Type B pancreatic cell (in vitro differentiated cells): ENCODE data around the gene PLA2G2D. TPM values are rescaled to one million over a fixed set of nuclear protein-coding genes. Genes with fewer than 3 reads are reported as not detected.

ENCODE experiments used
- DNase-seq: peaks from one replicate; pipeline ENCODE4 v3.0.0; 2021; ENCODE audit warnings: mixed read lengths; ENCODE audit not compliant: unreplicated experiment; ENCODE audit errors: extremely low spot score
- H3K27ac Mint-ChIP-seq: 2 replicates; pipeline ENCODE4 v1.8.0; 2021; ENCODE audit warnings: mild to moderate bottlenecking, mixed read lengths
- H3K27me3 Mint-ChIP-seq: 2 replicates; pipeline ENCODE4 v1.8.0; 2021; ENCODE audit warnings: mixed read lengths
- H3K36me3 Mint-ChIP-seq: 2 replicates; pipeline ENCODE4 v1.8.0; 2021; ENCODE audit warnings: mixed read lengths
- H3K4me1 Mint-ChIP-seq: one replicate; pipeline ENCODE4 v1.8.0; 2021; ENCODE audit warnings: mixed read lengths; ENCODE audit not compliant: unreplicated experiment
- H3K4me3 Mint-ChIP-seq: 2 replicates; pipeline ENCODE4 v1.8.0; 2021; ENCODE audit warnings: mild to moderate bottlenecking, mixed read lengths
- H3K9me3 Mint-ChIP-seq: 2 replicates; pipeline ENCODE4 v1.8.0; 2021; ENCODE audit warnings: mixed read lengths
- total RNA-seq: library from RNA; stranded (reverse); gene quantifications from 2 replicates; pipeline ENCODE4 v1.2.1, GENCODE V29; 2021; ENCODE audit warnings: low replicate concordance
- TF ChIP-seq, protein P1 (sequence below): fragments of 200-600 bp; sonication (generic); conservative IDR thresholded peaks from 2 replicates; pipeline ENCODE4 v1.5.0; 2021; ENCODE audit warnings: antibody characterized with exemption, mild to moderate bottlenecking

The PLA2G2D gene
- total RNA-seq, 1 donor from 2014 or later, result not detected

DNA sequence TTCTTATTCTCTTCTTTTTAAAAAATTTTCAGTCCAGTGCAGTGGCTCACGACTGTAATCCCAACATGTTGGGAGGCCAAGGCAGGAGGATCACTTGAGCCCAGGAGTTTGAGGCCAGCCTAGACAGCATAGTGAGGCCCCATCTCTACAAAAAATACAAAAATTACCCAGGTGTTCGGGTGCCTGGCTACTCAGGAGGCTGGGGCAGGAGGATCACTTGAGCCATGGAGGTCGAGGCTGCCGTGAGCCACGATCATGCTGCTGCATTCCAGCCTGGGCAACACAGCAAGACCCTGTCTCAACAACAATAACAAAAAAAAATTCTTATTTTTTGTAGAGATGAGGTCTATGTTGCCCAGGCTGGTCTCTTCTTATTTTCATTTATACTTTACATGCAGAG, 7.9 kb downstream of the PLA2G2D start:
- no peak overlapping the region for H3K27ac Mint-ChIP-seq
- no peaks in the 10 kb centered on the region for H3K4me1 Mint-ChIP-seq
- H3K4me3 Mint-ChIP-seq, result no peak overlapping the region
- no peaks in the 10 kb centered on the region for H3K9me3 Mint-ChIP-seq
- TF ChIP-seq, protein P1, sequence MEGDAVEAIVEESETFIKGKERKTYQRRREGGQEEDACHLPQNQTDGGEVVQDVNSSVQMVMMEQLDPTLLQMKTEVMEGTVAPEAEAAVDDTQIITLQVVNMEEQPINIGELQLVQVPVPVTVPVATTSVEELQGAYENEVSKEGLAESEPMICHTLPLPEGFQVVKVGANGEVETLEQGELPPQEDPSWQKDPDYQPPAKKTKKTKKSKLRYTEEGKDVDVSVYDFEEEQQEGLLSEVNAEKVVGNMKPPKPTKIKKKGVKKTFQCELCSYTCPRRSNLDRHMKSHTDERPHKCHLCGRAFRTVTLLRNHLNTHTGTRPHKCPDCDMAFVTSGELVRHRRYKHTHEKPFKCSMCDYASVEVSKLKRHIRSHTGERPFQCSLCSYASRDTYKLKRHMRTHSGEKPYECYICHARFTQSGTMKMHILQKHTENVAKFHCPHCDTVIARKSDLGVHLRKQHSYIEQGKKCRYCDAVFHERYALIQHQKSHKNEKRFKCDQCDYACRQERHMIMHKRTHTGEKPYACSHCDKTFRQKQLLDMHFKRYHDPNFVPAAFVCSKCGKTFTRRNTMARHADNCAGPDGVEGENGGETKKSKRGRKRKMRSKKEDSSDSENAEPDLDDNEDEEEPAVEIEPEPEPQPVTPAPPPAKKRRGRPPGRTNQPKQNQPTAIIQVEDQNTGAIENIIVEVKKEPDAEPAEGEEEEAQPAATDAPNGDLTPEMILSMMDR, result no peak
- peaks cover 16% of the 10 kb centered on the region for H3K27me3 Mint-ChIP-seq
- H3K36me3 Mint-ChIP-seq, result no peaks in the 10 kb centered on the region
- DNase-seq, result no peak

DNA sequence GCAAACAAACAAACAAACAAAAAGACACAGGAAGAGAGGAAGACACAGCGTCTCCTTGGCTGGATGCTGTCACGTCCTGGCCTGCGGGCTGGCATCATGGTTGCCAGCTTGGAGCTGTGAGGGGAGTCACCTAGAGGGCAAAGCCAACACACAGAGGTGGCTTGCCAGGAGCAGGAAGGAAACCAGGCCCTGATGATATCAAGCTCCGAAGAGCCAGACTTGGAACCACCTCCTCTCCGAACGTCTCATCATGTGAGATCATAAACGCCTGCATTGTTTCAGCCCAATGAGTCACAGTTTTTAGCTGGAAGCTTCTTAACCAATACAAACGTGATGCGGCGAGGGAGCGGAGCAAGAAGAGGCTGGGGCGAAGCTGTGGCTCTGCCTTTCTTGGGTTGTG, 8.7 kb downstream of the PLA2G2D start:
- H3K4me3 Mint-ChIP-seq, result no peak overlapping the region
- H3K4me1 Mint-ChIP-seq, result no peaks in the 10 kb centered on the region
- no peak for DNase-seq
- TF ChIP-seq, protein P1, result no peak
- no peaks in the 10 kb centered on the region for H3K36me3 Mint-ChIP-seq
- no peak overlapping the region for H3K27ac Mint-ChIP-seq
- H3K9me3 Mint-ChIP-seq, result no peaks in the 10 kb centered on the region
- H3K27me3 Mint-ChIP-seq, result peaks cover 13% of the 10 kb centered on the region

DNA sequence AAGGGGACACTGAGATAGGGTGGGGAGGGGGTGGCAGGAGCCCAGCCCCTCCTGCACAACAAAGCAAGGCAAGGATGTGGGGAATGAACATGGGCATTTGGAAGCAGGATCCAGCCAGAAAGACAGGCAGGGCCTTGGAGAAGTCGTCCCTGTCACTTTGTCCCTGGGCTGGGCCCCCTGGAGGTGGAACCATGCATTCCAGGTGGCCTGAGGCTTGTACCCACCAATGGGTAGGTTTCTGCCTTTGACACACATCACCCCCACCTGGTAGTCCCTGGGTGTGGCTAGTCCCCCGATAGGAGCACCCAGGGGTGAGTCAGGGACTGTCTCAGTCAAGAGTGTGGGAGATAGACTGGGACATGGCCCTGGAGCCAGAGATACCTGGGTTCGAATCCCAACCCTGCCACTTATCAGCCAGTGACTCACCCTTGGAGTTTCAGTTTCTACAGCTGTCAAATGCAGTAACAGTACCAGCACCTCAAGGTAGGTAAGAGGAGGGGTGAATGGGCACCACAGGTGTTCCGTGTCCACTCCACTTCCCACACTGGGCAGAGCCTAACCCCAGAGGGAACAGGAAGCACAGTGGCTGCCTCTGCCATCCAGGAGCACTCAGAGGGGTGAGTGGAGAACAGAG, 10.0 kb downstream of the PLA2G2D start:
- TF ChIP-seq, protein P1, result no peak
- no peaks in the 10 kb centered on the region for H3K9me3 Mint-ChIP-seq
- no peaks in the 10 kb centered on the region for H3K4me1 Mint-ChIP-seq
- peaks cover 15% of the 10 kb centered on the region for H3K27me3 Mint-ChIP-seq
- no peaks in the 10 kb centered on the region for H3K36me3 Mint-ChIP-seq
- DNase-seq, result no peak
- H3K27ac Mint-ChIP-seq, result no peak overlapping the region
- no peak overlapping the region for H3K4me3 Mint-ChIP-seq

DNA sequence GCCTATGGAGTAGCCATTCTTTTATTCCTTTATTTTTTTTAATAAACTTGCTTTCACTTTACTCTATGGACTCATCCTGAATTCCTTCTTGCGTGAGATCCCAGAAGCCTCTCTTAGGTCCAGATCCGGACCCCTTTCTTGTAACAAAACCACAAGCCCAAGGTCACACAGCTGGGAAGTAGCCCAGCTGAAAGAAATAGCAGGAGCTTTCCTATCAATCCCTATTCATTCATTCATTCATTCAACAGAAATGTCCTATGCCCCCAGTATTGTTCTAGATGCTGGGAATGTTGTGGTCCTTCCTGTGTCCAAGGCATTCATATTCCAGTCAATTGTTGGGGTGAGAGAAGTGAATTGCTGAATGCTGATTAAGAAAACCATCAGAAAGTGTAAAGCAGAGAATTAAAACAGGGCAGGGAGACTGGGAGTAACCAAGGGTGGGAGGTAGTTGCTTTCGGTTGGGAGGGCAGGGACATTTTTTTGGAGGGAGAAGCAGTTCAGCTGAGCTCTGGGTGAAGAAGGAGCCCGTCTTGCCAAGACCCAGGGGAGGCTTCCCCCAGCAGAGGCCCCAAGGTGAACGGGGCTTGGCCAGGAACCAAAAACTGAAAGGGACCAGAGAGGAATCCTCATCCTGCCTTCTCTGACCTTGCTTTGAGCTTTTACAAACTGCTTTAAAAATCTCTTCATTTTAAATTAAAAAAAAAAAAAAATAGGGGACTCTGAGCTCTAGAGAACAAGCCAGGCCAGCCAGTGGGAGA, 10.8 kb downstream of the PLA2G2D start:
- Mint-ChIP-seq H3K27ac (no peak overlapping the region), H3K4me1 (no peaks in the 10 kb centered on the region), H3K9me3 (no peaks in the 10 kb centered on the region), H3K36me3 (no peaks in the 10 kb centered on the region), H3K4me3 (no peak overlapping the region), H3K27me3 (peaks cover 13% of the 10 kb centered on the region)
- TF ChIP-seq, protein P1, result no peak
- no peak for DNase-seq

DNA sequence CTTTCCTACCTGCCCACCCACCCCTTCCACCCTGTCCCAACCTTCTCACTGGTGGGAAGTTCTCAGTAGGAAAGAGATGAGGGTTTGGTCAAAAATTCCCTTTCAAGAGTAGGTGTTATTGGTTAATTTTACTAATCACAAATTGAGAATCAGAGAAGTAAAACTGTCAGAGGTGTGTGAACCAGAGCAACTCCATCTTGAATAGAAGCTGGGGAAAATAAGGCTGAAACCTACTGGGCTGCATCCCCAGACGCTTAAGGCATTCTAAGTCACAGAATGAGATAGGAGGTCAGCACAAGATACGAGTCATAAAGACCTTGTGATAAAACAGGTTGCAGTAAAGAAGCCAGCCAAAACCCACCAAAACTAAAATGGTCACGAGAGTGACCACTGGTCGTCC, 11.5 kb downstream of the PLA2G2D start:
- Mint-ChIP-seq H3K27me3 (peaks cover 13% of the 10 kb centered on the region), H3K4me3 (no peak overlapping the region), H3K4me1 (no peaks in the 10 kb centered on the region), H3K36me3 (no peaks in the 10 kb centered on the region), H3K27ac (no peak overlapping the region), H3K9me3 (no peaks in the 10 kb centered on the region)
- no peak for DNase-seq
- TF ChIP-seq, protein P1, result no peak
